GM21381 (cell line): ENCODE data around the gene C9orf153.
A peak's percentile ranks its signal among the peaks of the same experiment; 100 is the strongest.

Experiments
- ATAC-seq: cut with Tn5 transposase; IDR thresholded peaks from one replicate; pipeline ENCODE4 v1.9.1; 2021; ENCODE audit warnings: mild to moderate bottlenecking, moderate library complexity; ENCODE audit not compliant: unreplicated experiment

The C9orf153 gene

DNA sequence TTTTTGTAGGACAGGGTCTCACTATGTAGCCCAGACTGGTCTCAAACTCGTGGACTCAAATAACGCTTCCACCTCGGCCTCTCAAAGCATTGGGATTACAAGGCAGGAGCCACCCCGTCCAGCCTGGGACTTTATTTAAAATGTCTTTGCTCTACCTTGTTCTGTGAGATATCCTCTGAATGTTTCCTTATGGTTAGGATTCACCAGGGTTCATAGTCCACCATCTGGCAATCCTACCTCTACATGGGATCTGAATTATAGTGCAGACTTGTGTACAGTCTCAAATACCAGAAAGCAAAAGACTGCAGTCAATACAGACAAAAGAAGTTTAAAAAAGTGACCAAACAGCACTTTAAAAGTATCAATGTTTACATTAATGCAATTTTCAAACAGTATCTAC is 12.8 kb upstream of the C9orf153 start:
- ATAC-seq = no peak

DNA sequence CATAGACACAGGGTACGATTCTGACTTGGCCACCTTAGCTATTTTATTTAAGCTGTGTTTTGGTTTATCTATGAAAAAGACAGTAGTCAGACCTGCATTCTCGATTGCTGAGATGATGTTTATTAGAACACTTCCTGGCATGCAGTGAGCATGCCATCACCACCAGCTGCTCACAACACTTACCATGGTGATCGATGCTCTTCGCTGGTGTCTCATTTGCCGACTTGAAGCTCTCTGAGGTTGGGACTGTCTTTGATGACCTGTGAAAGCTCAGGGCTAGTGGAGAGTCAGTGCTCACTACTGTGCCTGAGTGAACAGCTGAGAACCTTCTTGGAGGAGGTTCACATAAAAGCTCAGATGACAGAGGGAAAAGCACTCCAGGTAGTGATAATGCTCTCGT is 4.4 kb upstream of the C9orf153 start:
- ATAC-seq = no peak

DNA sequence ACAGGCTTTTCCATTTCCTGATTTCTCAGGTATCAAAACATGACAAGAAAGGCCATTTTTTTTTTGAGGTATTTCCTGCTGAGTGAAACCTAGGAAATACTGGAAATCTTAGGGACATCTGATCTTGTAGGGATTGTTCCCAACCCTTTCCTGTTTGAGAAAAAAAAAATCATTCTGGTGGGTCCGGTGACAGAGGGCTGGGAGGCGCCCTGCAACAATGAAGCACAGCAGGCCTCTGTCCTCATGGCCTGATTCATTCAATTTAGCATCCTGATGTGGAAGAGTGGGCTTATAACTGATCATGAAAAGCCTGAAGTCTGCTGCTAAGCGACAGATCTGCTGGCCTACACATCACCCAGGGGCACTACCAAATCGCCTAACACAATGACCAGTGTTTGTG is 3.0 kb upstream of the C9orf153 start:
- no peak for ATAC-seq

DNA sequence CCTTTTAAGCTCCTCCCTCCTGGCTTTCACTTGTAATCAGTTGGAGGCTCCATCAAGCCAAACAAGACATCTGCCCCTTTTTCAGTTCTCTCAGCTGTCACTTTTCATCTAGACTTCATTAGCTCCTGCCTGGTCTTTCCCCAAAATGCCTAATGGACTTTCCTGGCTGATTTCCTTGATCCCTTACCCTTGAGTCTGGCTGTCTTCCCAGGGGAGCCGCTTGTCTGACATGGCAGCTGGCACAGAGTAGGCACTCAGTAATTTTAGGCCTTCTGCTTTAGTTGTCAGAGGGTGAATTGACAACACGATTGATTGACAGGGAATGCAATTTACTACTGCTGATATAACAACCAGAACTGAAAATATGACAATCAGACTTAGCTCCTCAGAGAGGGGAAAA is 2.1 kb downstream of the C9orf153 start:
- no peak for ATAC-seq

DNA sequence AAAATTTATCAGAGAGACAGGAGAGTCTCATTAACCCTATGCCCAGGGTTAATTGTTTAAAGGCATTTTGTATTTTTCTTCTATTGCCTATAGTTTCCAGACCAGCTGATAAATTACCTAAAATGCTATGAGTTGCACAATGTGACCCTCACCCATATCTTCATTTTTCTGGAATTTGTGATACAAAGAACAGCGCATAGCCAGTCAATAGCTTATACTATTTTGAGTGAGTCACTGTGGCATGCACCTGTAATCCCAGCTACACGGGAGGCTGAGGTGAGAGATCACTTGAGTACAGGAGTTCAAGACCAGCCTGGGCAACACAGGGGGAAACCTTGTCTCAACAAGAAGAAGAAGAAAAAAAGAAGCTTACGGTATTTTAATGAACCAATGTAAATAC is 2.8 kb downstream of the C9orf153 start:
- no peak for ATAC-seq

DNA sequence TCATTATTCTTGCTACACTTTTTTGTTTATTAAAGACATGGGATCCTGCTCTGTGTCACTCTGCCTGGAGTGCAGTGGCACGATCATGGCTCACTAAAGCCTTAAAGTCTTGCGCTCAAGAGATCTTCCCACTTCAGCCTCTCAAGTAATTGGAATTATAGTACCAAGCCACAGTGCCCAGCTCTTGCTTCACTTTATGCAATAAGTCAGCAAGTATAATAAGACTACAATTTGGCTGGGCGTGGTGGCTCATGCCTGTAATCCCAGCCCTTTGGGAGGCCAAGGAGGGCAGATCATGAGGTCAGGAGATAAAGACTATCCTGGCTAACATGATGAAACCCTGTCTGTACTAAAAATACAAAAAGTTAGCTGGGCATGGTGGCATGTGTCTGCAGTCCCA is 5.9 kb downstream of the C9orf153 start:
- ATAC-seq = no peak

DNA sequence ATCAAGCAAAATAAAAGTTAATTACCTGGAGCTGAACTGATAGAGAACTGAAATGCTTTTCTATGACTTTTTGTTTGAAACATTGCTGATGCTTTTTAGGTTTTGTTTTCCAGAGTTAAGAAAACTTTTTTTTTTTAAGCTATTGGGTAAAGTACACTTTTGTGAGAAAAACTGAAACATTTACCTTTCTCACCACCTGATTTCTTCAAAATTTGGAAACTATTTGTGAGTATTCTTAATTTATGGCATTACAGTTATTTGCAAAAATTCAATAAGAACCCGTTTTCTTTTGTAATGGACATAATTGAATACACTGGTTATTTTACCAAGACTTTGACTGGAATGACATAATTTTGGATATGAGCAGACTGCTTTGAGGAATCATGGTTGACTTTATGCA is 6.6 kb downstream of the C9orf153 start:
- no peak for ATAC-seq

DNA sequence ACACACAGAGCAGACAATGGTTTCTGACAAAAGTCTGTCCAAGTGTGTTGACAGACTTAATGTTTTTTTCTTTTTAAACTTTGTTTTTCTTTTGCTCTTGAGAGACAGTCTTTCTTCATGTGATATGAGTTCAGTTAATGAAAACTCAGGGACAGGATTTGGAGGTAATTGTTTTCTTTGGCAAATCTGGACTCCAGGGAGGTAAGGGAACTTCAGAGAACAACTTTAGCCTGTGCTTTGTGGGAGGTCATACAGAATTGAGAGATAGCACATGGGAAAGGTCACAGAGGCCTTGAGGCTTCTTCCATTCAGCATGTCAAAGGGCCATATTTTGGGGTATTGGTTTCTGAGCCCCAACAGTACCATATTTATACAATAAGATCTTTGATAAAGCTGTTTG is 9.3 kb downstream of the C9orf153 start:
- ATAC-seq = no peak

DNA sequence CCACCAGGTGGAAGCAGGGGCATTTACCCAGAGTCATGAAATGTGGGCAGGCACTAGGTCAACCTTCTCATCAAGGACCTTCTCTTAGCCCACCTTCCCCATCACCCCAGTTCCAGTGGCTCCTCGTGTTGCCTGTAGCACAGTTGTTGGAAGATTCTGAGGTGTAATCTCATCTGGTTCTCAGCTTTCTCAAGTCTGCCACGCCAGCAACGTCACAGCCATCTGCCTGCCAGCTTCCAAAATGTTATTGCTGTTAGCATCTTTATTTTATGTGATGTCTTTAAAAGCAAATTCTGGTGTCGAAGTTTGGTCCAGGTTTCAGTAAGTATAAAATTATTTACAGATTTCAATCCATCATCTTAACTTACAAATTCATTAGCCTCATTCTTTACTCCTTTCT is 10.7 kb downstream of the C9orf153 start:
- ATAC-seq = no peak

DNA sequence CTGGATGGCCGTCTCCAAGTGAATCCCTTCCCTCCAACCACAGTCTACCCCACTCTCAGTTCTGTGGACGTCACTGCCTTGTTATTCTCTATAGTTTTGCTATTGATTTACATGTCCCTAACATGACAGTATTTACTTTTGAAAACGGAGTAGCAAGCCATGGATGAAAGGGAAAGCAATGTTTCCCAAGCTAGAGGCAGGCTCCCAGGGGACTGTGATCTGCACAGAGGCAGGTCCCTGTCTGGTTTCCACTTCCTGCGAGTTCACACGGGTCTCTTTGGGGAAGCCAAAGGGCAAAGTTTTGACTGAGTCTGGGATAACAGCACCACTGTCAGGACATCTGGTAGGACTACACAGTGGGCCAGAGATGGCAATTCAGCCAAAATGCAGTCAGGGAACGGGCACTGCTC is 12.7 kb downstream of the C9orf153 start:
- peak; percentile 94 for ATAC-seq

DNA sequence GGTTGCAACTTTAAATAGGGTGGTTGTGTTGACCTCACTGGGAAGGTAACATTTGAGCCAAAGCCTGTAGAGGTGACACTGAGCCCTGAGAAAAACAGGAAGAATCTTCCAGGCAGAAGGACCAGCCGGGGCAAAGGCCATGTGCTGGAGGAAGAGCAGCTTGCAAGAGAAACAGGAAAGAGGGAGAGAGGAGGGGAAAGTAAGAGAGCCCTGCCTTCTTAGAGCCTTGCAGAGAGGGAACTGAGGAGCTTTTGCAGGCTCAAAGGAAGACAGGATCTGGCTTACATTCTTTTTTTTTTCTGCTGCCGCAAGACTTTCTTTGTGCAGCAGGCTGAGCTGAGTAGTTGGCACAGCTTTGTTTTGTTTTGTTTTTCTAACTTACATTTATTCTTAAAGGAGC is 17.4 kb downstream of the C9orf153 start:
- no peak for ATAC-seq

DNA sequence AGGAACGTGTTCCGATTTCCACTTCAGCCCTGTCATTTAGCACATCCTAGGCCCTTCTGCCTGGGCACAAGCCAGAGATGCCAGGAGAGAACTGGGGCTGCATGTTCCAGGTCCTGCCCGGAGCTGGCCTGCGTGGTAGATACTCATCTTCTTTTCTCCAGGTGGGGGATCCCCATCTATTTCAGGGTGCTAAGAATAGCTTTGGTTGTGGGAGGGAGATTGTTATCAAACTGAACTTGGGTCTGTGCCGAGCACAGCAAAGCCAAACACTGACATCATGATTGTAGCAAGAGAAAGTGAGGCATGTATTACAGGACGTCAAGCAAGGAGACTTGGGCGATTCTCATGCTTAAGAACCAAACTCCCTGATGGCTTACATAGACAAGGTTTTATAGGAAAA is 18.2 kb downstream of the C9orf153 start:
- ATAC-seq = no peak

DNA sequence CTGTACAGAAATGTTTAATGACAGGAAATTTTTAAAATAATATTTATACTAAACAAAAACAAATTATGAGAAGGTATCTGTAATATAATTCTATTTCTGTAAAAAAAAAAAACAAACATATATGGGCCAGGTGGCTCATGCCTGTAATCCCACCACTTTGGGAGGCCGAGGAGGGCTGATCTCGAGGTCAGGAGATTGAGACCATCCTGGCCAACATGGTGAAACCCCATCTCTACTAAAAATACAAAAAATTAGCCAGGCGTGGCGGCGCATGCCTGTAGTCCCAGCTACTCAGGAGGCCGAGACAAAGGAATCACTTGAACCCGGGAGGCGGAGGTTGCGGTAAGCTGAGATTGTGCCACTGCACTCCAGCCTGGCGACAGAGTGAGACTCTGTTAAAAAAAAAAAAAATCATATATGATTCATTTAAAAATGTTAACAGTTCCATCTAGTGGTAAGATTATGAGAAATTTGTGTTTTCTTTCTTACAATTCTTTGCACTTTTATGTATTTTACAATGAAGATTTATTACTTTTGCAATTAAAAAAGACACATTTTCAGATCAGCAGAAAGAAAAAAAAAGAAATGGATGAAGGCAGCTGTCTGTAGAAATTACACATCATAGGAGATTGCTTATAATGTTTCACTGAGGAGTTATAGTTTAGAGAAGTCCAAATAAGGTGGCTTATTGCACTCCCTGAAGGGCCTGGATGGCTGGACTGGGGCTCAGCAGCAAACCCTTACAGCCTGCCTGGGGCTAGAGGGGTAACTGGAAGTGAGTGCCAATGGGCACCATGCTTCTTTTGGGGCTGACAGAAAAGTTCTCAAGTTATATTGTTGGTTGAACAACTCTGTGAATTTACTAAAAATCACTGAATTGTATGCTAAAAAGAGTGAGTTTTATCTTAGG is 20.3 kb downstream of the C9orf153 start:
- no peak for ATAC-seq

DNA sequence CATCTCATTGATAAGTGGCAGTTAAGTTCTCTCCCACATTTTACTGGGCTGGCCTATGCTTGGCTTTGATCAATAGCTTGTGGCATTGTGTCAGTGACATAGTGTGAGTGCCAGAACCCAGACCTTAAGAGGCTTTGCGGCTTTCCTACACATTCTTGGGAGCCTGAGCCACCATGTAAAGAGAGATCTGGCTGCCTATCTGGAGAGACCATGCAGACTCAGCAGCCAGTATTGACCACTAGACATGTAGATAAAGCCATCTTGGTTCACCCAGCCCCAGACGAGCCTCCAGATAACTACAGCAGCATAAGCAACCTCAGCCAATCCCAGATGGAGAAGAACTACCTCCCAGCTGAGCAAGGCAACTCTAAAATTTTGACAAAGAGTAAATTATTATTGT is 28.6 kb downstream of the C9orf153 start:
- no peak for ATAC-seq

DNA sequence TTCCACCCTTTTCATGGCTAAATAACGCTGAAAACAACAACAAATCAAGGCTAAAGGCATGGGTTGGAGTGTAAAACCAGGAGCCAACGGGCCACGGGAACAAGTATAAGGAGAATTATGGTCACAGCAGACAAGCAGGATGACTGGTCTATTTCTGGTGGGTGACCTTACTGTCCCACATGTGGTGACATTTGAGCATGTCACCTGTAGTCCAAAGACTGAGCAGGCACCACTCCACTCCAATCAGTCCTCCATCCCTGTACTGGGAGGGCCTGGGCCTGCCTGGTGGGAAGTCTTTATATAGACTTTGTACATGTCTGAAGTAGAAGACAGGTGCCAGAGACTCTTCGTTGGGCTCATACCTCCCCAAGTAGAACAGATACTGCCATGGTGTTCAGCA is 36.8 kb downstream of the C9orf153 start:
- no peak for ATAC-seq

DNA sequence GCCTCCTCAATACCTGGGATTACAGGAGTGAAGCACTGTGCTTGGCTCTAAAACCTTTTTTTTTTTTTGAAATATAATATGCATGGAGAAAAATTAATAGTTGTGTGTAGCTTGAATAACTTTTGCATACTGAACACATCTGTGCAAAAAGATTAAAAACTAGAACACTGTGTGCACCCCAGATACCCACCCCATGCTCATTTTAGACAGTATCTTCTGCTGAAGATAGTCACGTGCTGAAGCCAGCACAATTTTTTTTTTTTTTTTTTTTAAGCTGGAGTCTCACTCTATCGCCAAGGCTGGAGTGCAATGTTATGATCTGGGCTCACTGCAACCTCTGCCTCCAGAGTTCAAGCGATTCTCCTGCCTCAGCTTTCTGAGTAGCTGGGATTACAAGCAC is 39.9 kb downstream of the C9orf153 start:
- no peak for ATAC-seq

DNA sequence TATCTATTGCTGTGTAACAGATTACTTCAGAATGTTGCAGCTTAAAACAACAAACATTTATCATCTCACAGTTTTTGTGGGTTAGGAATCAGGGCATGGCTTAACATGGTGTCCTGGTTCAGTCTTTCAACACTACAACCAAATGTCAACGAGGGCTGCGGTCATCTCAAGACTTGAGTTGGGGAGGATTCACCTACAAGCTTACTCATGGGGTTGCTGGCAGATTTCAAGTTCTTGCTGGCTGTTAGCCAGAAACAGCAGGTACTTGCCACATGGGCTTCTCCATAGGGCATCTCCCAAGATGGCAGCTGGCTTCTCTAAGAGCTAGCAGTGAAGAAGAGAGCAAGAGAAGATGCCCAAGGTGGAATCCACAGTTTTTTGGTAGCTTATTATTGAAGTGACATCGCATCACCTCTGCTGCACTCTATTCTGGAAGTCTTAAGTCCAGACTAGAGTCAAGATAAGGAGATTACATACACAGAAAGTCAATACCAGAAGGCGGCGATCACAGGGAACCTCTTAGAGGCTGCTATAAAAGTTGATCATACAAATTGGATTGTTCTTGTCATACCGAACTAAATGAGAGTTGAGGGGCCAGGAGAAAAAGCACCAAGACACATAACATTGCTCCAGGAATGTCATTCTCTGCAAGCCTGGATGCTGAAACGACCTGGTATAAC is 42.2 kb downstream of the C9orf153 start:
- no peak for ATAC-seq

DNA sequence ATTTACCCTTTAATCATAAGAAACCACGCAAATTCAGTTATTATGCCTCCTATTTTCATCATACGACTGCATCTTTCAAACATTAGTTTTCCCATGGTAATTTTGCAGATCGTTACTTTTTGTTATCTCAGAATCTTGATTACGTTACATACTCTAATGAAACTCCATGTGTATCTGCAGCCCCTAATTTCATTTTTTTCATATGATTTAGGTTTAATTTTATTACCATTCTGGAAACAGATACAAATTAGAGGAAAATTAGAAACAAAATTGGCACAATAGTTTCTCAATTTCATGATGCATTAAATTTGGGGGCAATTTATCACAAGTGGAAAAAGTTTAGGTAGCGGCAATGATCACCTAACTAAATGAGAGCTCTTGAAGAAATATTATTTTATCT is 52.3 kb downstream of the C9orf153 start:
- no peak for ATAC-seq

DNA sequence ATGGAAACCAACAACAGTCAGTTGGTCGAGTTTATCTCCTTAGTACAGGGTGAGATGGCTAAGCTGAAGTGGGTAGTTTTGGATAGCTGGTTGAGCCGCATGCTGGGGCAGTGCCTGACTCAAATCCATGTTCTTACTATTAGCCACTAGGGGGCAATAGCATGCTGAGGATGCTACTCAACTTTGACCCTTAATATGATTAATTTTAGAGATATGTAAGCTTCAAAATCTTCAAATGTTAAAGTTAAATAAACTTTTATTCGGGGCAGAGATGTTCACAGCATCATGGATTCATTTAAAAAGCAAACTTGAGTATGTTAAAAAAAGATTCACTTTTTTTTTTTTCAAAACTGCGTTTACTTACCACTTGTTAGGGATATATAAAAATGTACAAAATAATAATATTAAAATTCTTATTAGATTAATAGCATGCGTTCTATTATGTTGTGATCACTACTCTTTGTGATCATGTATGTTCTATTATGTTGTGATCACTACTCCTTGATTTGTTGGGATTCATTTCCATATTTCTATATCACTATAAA is 57.0 kb downstream of the C9orf153 start:
- ATAC-seq = peak; percentile 73

DNA sequence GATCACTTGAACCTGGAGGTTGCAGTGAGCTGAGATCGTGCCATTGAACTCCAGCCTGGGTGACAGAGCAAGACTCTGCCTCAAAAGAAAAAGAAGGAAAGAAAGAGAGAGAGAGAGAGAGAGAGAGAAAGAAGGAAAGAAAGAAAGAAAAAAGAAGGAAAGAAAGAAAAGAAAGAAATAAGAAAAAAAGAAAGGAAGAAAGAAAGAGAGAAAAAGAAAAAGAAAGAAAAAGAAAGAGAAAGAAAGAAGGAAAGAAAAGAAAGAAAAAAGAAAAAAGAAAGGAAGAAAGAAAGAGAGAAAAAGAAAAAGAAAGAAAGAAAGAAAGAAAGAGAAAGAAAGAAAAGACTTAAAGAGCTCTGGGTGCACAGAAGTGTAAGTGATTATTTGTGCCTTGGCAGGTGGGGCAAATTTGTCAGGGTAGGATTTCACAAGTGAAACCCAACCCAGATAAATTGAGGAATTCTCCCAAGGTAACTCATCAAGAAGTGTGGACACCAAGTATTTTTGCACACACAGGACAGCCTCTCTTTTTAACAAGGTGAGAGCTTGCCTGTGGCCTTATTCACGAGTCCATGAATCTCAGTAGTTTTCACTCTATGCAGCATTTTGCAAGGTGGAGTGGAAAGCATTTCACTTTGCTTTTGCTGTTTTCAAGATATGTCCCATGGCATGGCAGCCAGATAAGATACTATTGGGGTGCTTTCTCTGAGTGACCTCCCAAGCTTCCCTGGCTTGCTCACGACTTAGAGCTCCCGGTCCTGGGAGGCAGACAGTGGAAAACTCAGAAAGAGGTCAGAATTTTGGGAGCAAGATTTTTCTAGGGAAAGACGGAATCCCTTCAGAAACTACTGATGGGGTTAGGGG is 57.8 kb downstream of the C9orf153 start:
- peak; percentile 17 for ATAC-seq

DNA sequence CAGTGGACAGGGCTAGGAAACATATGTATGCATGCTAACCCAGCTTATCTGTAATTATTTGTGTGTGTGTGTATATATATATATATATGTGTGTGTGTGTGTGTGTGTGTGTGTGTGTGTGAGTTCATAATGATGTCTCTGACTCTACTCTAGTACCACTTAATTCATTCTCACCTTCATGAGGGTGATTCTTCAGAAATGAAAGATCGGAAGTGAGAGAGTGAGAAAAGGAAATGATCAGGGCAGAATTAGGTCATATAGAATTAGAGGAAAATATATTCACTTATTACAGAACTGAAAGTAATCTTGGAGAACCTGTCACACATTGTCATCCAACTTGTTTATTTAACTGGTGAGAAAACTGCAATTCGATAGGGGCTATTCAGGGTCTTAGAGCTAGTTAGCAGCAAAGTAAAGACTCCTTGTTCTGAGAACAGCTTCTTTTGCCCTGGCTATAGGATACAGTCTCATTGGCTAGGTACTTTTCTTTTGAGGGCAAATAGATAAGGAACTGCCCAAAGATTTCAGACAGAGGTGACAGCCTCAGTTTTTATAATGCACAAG is 58.8 kb downstream of the C9orf153 start:
- ATAC-seq = no peak
